Endothelial cell (in vitro differentiated cells): Measurements from ENCODE around the gene ZNF700. TPM values are rescaled to one million over a fixed set of nuclear protein-coding genes. Genes with fewer than 3 reads are reported as not detected.
"Not testable (repeated sequence)": the region's sequence is repeated elsewhere in the genome, so short reads cannot be mapped to it uniquely, and the experiment has no call there.

ENCODE experiments used
- DNase-seq: peaks from one replicate; pipeline ENCODE4 v3.0.0; 2021; ENCODE audit warnings: low spot score
- H3K27ac Mint-ChIP-seq: one replicate; pipeline ENCODE4 v1.8.0; 2021; ENCODE audit warnings: mixed read lengths, inconsistent platforms; ENCODE audit not compliant: unreplicated experiment
- H3K27me3 Mint-ChIP-seq: one replicate; pipeline ENCODE4 v1.8.0; 2021; ENCODE audit warnings: mild to moderate bottlenecking, moderate library complexity, mixed read lengths, inconsistent platforms; ENCODE audit not compliant: unreplicated experiment
- H3K36me3 Mint-ChIP-seq: one replicate; pipeline ENCODE4 v1.8.0; 2021; ENCODE audit warnings: mild to moderate bottlenecking, low read depth, mixed read lengths, inconsistent platforms; ENCODE audit not compliant: unreplicated experiment
- H3K4me1 Mint-ChIP-seq: one replicate; pipeline ENCODE4 v1.8.0; 2021; ENCODE audit warnings: mild to moderate bottlenecking, mixed read lengths, inconsistent platforms; ENCODE audit not compliant: unreplicated experiment
- H3K4me3 Mint-ChIP-seq: one replicate; pipeline ENCODE4 v1.8.0; 2021; ENCODE audit warnings: mild to moderate bottlenecking, mixed read lengths, inconsistent platforms; ENCODE audit not compliant: unreplicated experiment
- H3K9me3 Mint-ChIP-seq: one replicate; pipeline ENCODE4 v1.8.0; 2021; ENCODE audit warnings: mixed read lengths, inconsistent platforms; ENCODE audit not compliant: unreplicated experiment
- CTCF ChIP-seq: fragments of 200-600 bp; sonication (generic); IDR thresholded peaks from one replicate; pipeline ENCODE4 v1.5.0; 2021; ENCODE audit warnings: antibody characterized with exemption; ENCODE audit not compliant: unreplicated experiment
- long read RNA-seq: library from polyadenylated mRNA; unstranded; transcript quantifications from one replicate; pipeline ENCODE4 v2.0.0, GENCODE V29; 2020; ENCODE audit not compliant: unreplicated experiment
- total RNA-seq: library from RNA; stranded (reverse); fragmentation: NEBNext Ultra II Directional; extraction: Animal tissue kit (Norgen Biotek cat#: 25700); gene quantifications from one replicate; pipeline ENCODE4 v1.2.1, GENCODE V29; 2021; ENCODE audit not compliant: unreplicated experiment

The ZNF700 gene
- total RNA-seq, result 0.18 TPM
- long read RNA-seq, result 0 reads

GRCh38 chr19:11924886-11925650 is at the start of gene ZNF700:
TSS of gene ZNF700 (plus strand) at chr19:11925107. CDS start at chr19:11925211, 104 bp downstream.
- Mint-ChIP-seq H3K27ac (no peak within 1 kb of the TSS), H3K27me3 (peaks cover 9% of the 10 kb centered on the region), H3K36me3 (peaks cover 20% of the 10 kb centered on the region), H3K4me1 (no peaks in the 10 kb centered on the region), H3K4me3 (peak within 1 kb of the TSS; percentile 68), H3K9me3 (peaks cover 32% of the 10 kb centered on the region)
- TF ChIP-seq CTCF, result no peak
- DNase-seq, result no peak

GRCh38 chr19:11879687-11880266 is 45.1 kb upstream of the ZNF700 start:
- H3K4me1 Mint-ChIP-seq, H3K27me3 Mint-ChIP-seq, H3K27ac Mint-ChIP-seq, H3K4me3 Mint-ChIP-seq, DNase-seq: not testable (repeated sequence)
- peaks cover 51% of the 10 kb centered on the region for H3K9me3 Mint-ChIP-seq
- H3K36me3 Mint-ChIP-seq, result peaks cover 20% of the 10 kb centered on the region

GRCh38 chr19:11880598-11880997 is 44.3 kb upstream of the ZNF700 start:
- Mint-ChIP-seq H3K27me3 (peaks cover 5% of the 10 kb centered on the region), H3K36me3 (peaks cover 20% of the 10 kb centered on the region), H3K27ac (no peak overlapping the region), H3K4me1 (no peaks in the 10 kb centered on the region), H3K9me3 (peaks cover 54% of the 10 kb centered on the region), H3K4me3 (no peak overlapping the region)
- no peak for TF ChIP-seq CTCF
- no peak for DNase-seq

GRCh38 chr19:11881151-11881800 is 43.6 kb upstream of the ZNF700 start:
- no peak overlapping the region for H3K4me3 Mint-ChIP-seq
- peak; percentile 8 for DNase-seq
- H3K36me3 Mint-ChIP-seq, result peaks cover 21% of the 10 kb centered on the region
- H3K27me3 Mint-ChIP-seq, result peaks cover 5% of the 10 kb centered on the region
- H3K9me3 Mint-ChIP-seq, result peaks cover 60% of the 10 kb centered on the region
- TF ChIP-seq CTCF, result no peak
- no peaks in the 10 kb centered on the region for H3K4me1 Mint-ChIP-seq
- H3K27ac Mint-ChIP-seq, result no peak overlapping the region

- Mint-ChIP-seq H3K27ac (no peak overlapping the region), H3K36me3 (peaks cover 31% of the 10 kb centered on the region), H3K4me3 (no peak overlapping the region), H3K4me1 (no peaks in the 10 kb centered on the region), H3K9me3 (peaks cover 71% of the 10 kb centered on the region), H3K27me3 (peaks cover 6% of the 10 kb centered on the region)
- no peak for DNase-seq
- no peak for TF ChIP-seq CTCF
Measured at GRCh38 chr19:11882606-11883005, 42.3 kb upstream of the ZNF700 start.
